Fibroblast of lung (primary cell): ENCODE results near the gene GMNN. TPM values are rescaled to one million over a fixed set of nuclear protein-coding genes. Genes with fewer than 3 reads are reported as not detected.

Source experiments
- polyA plus RNA-seq, 2 donors: library from polyadenylated mRNA; depleted of rRNA in 1 of 2; stranded (reverse) in 1 of 2; unstranded in 1 of 2; fragments of >200 nt; gene quantifications; 2 replicates each; pipeline ENCODE4 v1.2.1, GENCODE V29; 2011 to 2012; ENCODE audit warnings: missing spikeins in 1 of 2
- total RNA-seq: library from RNA; depleted of rRNA; stranded (reverse); fragments of >200 nt; gene quantifications from 2 replicates; pipeline ENCODE4 v1.2.1, GENCODE V29; 2014

Gene GMNN
- total and polyA plus RNA-seq, 2 donors (not counting 1 experiment from before 2014, with no cell fraction given) = 12.9 to 18.9 TPM

Other genes with a start within 250 kb of the GMNN start
- gene KIAA0319, start 128.7 kb upstream of the GMNN start, total RNA-seq = under 0.01 TPM in 2 replicates
- gene KIAA0319, start 128.7 kb upstream of the GMNN start, polyA plus RNA-seq = 0.01 and 0.08 TPM in 2 replicates
- gene TDP2, start 108.0 kb upstream of the GMNN start, total RNA-seq = 29.0 and 37.5 TPM in 2 replicates
- gene TDP2, start 108.0 kb upstream of the GMNN start, polyA plus RNA-seq = 32.5 and 33.2 TPM in 2 replicates
- 7.7 and 12.2 TPM in 2 replicates for gene ACOT13, start 107.9 kb upstream of the GMNN start, total RNA-seq
- 23.7 and 26.4 TPM in 2 replicates for gene ACOT13, start 107.9 kb upstream of the GMNN start, polyA plus RNA-seq
- 72.9 and 103 TPM in 2 replicates for gene C6orf62, start 55.8 kb upstream of the GMNN start, total RNA-seq
- 120 and 147 TPM in 2 replicates for gene C6orf62, start 55.8 kb upstream of the GMNN start, polyA plus RNA-seq
- gene ARMH2, start 24.0 kb downstream of the GMNN start, total RNA-seq = not detected in 2 replicates
- gene ARMH2, start 24.0 kb downstream of the GMNN start, polyA plus RNA-seq = not detected in 2 replicates
- gene RIPOR2, start 161.0 kb downstream of the GMNN start, total RNA-seq = 0.51 and 3.6 TPM in 2 replicates
- 3.3 and 3.5 TPM in 2 replicates for gene RIPOR2, start 161.0 kb downstream of the GMNN start, polyA plus RNA-seq